Fibroblast of lung (primary cell): ENCODE results near the gene TDRD1.

ENCODE experiments used
- CTCF ChIP-seq, 2 donors: IDR thresholded peaks in 1 of 2; conservative IDR thresholded peaks in 1 of 2; 1 replicate in 1 of 2; 2 replicates in 1 of 2; pipeline ENCODE4 v1.5.1; 2011 to 2012; ENCODE audit warnings: low read length in 2 of 2, control low read depth in 1 of 2, inconsistent platforms in 1 of 2, low read depth in 1 of 2, mild to moderate bottlenecking in 1 of 2
- EZH2 ChIP-seq: IDR thresholded peaks from 2 replicates; pipeline ENCODE4 v1.5.1; 2012; ENCODE audit warnings: low read length, control low read depth, mild to moderate bottlenecking; ENCODE audit errors: missing control alignments

DNA sequence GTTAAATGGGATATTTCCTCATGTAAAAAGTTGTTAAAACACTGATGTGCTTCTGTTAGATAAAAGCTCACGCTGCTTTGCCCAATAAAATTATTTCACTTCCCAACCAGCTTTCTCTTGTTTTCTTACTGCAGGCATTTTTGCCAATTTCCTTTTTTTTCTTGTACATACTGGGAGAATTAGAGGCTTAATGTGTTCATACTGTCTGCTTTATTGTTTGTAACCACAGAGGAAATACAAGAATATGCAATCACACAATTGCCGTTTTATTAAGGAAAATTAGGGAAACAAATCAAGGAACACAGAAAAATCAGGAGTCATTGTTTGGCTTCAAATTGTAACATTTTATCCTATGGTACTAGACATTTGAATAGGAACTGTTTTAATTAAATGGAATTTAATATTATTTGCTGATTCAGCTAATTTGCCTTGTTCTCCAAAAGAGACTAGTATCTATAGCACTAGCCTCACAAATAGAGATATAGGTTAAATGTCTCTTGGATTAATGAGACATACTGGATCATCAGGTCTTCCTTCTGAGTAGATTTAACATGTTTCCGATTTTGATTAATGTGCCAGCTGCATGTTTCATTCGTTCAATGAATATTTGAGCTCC, 53.5 kb downstream of the TDRD1 start:
- TF ChIP-seq CTCF (conservative IDR thresholded peaks at IDR 0.05 in 1 of 2, IDR thresholded peaks at IDR 0.05 in 1 of 2; ENCODE audit: low read depth in 1 of 2, low read length in 2 of 2) (no peak), EZH2 (no peak)
